Measurements from ENCODE around the gene DSE. TPM values are rescaled to one million over a fixed set of nuclear protein-coding genes. Genes with fewer than 3 reads are reported as not detected.

The DSE gene
- polyA plus RNA-seq, 4 donors: 37.1 to 46.7 (median 43.2) TPM

- DNase-seq (ENCODE audit: low read depth in 4 of 4, low spot score in 3 of 4): no peak
Measured at GRCh38 chr6:116439522-116440051, 68.8 kb downstream of the DSE start.

GRCh38 chr6:116443105-116443504, 72.4 kb downstream of the DSE start:
- DNase-seq (ENCODE audit: low read depth in 4 of 4, low spot score in 3 of 4): no peak

- DNase-seq (ENCODE audit: low read depth in 4 of 4, low spot score in 3 of 4): no peak
Measured at GRCh38 chr6:116444092-116444491, 73.3 kb downstream of the DSE start.

GRCh38 chr6:116444575-116444974, 73.8 kb downstream of the DSE start:
- DNase-seq (ENCODE audit: low read depth in 4 of 4, low spot score in 3 of 4): no peak

DNA sequence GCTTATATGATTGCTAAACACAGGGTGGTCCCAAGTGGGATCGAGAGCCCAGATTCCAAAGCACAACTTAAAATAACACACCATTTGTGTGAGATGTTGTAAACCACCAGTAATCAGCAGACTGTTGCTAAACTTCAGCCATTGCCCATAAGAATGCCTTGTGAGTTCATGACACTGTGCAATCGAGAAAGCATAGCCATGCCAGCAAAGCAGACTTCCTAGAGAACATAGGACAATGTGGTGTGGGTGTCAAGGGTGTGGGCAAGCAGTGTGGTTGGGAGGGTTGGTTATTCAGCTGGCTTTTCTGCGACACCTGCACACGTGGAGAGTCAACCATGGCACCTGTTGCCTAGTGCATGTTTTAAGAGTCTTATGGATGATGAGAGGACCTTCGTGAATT, 74.4 kb downstream of the DSE start:
- DNase-seq (ENCODE audit: low read depth in 4 of 4, low spot score in 3 of 4): no peak

DNA sequence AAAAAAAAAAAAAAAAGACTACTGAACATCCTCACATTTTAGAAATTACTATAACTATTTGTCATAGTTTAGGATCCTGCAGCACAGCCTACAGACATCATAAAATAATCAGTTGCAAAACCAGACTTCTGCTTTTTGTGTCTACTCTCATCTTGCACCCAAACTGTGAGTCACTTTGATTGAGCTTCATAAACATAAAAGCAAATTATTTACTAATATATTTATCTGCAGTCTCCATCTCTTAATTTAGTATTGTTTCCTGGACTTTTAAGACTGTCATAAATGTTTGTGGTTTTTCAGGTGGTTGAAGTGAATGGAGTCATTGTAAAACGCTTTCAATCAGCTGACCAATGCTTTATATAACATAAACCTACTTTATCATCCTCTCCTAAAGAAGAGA, 75.7 kb downstream of the DSE start:
- DNase-seq (ENCODE audit: low read depth in 4 of 4, low spot score in 3 of 4): no peak

GRCh38 chr6:116447052-116447451, 76.3 kb downstream of the DSE start:
- no peak for DNase-seq (ENCODE audit: low read depth in 4 of 4, low spot score in 3 of 4)

DNA sequence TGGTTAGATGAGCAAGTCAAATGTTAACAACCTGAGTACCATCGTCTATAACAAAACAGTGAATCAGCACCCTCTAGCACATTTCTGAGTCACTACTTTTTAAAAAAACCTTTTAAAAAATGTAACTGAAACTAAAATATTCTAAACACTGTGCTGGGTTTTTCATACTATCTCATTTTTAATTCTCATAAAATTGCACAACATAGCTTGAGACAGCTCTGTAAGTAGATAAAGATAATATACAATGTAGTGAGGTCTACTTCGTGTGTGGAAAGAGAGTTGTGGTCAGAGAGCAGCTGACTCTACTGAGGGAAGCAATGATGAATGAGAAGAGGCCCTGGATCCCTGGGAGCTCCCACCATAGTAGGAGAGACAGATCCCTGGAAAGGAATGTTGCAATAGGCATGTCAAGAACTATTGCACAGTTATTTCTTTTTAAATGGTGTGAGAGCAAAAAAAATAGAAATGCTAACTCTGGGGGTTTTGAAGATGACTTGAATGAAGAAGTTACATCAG, 76.8 kb downstream of the DSE start:
- DNase-seq (ENCODE audit: low read depth in 4 of 4, low spot score in 3 of 4): no peak

DNA sequence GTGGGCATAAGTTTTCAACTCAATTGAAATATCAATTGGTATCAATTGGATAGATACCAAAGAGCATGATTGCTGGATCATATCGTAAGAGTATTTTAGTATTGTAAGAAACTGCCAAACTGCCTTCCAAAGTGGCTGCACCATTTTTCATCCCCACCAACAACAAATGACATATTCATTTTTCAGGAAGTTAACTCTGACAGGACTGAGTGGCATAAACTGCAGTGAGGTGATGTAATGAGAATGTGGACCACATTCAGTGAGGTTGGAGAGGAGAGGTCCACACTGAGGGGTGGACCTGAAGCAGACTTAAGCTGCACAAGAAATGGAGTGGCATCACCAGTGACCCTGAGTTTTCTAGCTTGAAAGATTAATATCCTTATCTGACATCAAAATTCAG, 78.8 kb downstream of the DSE start:
- no peak for DNase-seq (ENCODE audit: low read depth in 4 of 4, low spot score in 3 of 4)

DNA sequence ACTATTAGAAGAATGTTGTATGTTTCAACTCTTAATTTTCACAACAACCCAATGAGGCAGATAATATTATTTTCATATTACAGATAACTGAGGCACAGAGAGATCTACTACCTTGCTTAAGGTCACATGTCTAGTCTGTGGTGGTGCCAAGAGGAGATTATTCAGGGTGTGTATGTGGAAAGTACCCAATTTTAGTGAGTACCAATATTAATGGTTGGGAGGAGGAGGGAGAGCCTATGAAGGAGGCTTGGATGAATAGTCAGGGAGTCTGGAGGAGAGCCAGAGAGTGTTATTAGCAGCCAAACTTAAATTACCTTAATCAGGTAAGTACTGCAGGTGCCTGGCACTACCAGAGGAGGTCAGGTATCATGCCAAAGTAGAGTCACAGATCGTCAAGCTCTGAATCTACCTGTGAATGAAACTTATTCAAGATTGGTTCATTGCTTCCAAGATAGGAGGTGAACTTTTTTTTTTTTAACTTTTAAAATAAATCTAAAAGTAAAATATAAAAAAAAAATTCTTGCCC, 79.5 kb downstream of the DSE start:
- DNase-seq (ENCODE audit: low read depth in 4 of 4, low spot score in 3 of 4): no peak

GRCh38 chr6:116450769-116451740, 80.3 kb downstream of the DSE start:
- no peak for DNase-seq (ENCODE audit: low read depth in 4 of 4, low spot score in 3 of 4)

DNA sequence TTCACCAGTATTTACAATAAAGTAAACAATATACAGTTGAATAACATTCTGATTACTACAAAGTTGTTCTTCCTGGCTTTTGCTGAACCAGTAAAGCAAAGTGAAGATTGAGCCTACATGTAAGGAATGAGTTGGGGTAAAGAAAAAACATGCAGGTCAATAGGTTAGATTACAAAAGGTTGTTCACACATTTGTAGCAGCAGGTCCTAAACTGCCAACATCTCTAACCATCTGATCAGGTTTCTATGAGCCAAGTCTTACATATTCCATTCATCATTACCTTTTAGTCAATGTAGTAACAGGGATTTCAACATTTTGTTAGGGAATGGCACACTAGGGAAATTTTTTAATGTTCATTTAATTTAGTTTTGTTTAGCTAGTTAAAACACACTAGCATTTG, 81.2 kb downstream of the DSE start:
- no peak for DNase-seq (ENCODE audit: low read depth in 4 of 4, low spot score in 3 of 4)

GRCh38 chr6:116452531-116452930, 81.8 kb downstream of the DSE start:
- no peak for DNase-seq (ENCODE audit: low read depth in 4 of 4, low spot score in 3 of 4)

GRCh38 chr6:116456106-116456505, 85.4 kb downstream of the DSE start:
- no peak for DNase-seq (ENCODE audit: low read depth in 4 of 4, low spot score in 3 of 4)

- no peak for DNase-seq (ENCODE audit: low read depth in 4 of 4, low spot score in 3 of 4)
Measured at GRCh38 chr6:116456927-116457326, 86.2 kb downstream of the DSE start.

DNA sequence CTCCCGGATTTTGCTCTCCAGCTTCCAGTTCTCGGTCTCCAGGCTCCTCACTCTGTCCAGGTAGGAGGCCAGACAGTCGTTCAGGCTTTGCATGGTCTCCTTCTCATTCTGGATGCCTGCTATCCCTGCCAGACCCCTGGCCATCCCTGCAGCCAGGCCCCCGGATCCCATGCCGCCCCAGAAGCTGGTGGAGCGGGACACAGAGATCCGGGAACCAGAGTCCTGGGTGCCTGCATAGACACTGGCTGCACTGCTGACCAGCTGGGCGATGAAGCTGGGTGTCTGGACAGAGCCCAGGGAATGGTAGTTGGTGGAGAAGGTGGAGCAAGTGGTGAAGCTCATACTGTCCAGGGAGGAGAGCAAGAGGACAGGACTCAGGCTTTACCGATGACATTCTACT, 87.5 kb downstream of the DSE start:
- no peak for DNase-seq (ENCODE audit: low read depth in 4 of 4, low spot score in 3 of 4)

GRCh38 chr6:116459927-116460326, 89.2 kb downstream of the DSE start:
- no peak for DNase-seq (ENCODE audit: low read depth in 4 of 4, low spot score in 3 of 4)

DNA sequence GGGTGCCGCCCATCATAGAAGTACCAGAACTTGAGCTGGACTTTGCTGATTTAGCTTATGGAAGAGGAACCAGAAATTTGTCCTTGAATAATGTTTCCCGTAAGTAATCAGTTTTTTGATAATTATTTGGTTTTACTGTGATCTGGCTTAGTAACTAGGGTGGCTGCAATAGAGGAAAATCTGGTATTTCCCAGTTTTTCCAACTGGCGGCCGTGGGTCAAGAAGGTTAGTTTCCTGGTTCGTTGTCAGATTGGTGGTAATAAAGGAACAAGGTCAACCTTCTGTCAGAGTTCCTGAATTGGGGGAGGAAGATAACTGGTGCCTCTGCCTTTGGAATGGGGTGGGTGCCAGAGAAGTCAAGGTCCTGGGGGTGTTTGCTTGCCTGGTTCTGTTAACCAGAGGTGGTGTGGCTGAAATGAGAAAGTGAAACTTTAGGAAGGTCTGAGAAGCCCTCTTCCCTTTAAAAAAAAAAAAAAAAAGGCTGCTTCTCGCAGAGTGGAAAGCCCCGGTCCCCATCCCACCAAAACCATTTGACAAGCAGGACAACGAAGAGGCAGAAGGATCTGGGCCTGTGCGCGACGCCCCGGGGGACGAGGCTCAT, 90.7 kb downstream of the DSE start, which contains the start of gene CALHM6:
Gene CALHM6 (plus strand): TSS at position 45 of the 601 bp plus-strand sequence. CDS start 555 bp downstream, at position 600.
- no peak for DNase-seq (ENCODE audit: low read depth in 4 of 4, low spot score in 3 of 4)

DNA sequence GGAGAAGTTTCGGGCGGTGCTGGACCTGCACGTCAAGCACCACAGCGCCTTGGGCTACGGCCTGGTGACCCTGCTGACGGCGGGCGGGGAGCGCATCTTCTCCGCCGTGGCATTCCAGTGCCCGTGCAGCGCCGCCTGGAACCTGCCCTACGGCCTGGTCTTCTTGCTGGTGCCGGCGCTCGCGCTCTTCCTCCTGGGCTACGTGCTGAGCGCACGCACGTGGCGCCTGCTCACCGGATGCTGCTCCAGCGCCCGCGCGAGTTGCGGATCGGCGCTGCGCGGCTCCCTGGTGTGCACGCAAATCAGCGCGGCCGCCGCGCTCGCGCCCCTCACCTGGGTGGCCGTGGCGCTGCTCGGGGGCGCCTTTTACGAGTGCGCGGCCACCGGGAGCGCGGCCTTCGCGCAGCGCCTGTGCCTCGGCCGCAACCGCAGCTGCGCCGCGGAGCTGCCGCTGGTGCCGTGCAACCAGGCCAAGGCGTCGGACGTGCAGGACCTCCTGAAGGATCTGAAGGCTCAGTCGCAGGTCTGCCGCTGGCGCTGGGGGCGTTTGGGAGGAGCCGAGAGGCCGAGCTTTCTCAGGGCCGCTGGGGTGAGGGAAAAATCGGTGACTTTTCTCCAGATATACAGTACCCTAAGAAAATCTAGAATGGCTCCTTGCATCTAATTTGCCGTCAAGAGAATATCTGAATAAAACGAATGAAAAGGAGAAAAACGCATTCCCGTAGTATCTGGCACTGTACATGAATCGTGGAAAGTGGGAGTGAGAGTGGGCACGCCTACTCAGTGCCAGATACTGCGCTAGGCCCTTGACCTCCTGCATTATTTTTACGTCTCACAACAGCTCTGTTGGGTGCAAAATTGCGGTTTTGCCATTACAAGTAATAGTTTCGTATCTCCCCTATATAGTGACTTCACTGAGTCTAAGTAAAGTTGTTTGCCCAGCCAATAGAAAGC, 91.5 kb downstream of the DSE start:
- peak in 2 of 4 donors; percentile 44 to 54 for DNase-seq (ENCODE audit: low read depth in 4 of 4, low spot score in 3 of 4)

GRCh38 chr6:116463301-116463700, 92.6 kb downstream of the DSE start:
- no peak for DNase-seq (ENCODE audit: low read depth in 4 of 4, low spot score in 3 of 4)
